Measurements from ENCODE around the gene SZT2. TPM values are rescaled to one million over a fixed set of nuclear protein-coding genes. Genes with fewer than 3 reads are reported as not detected.
A peak's percentile ranks its signal among the peaks of the same experiment; 100 is the strongest.
"Not testable (repeated sequence)": the region's sequence is repeated elsewhere in the genome, so short reads cannot be mapped to it uniquely, and the experiment has no call there.

SZT2 gene
- polyA plus RNA-seq, 3 donors = 20.9 to 30.1 (median 21.6) TPM

- DNase-seq (ENCODE audit: extremely low read depth in 1 of 11, low read depth in 9 of 11, low spot score in 4 of 11) = no peak
Measured at GRCh38 chr1:43446881-43447835, 57.5 kb downstream of the SZT2 start.

GRCh38 chr1:43447891-43448708, 58.4 kb downstream of the SZT2 start:
- DNase-seq (ENCODE audit: extremely low read depth in 1 of 11, low read depth in 9 of 11, low spot score in 4 of 11) = no peak

GRCh38 chr1:43448955-43449707, 59.4 kb downstream of the SZT2 start:
- no peak for DNase-seq (ENCODE audit: extremely low read depth in 1 of 11, low read depth in 9 of 11, low spot score in 4 of 11)

- DNase-seq (ENCODE audit: extremely low read depth in 1 of 11, low read depth in 9 of 11, low spot score in 4 of 11) = no peak
Measured at GRCh38 chr1:43449708-43450069, 60.0 kb downstream of the SZT2 start.

GRCh38 chr1:43450251-43450941, 60.7 kb downstream of the SZT2 start:
- no peak for DNase-seq (ENCODE audit: extremely low read depth in 1 of 11, low read depth in 9 of 11, low spot score in 4 of 11)

- DNase-seq (ENCODE audit: extremely low read depth in 1 of 11, low read depth in 9 of 11, low spot score in 4 of 11) = no peak
Measured at GRCh38 chr1:43451157-43451591, 61.5 kb downstream of the SZT2 start.

- DNase-seq (ENCODE audit: extremely low read depth in 1 of 11, low read depth in 9 of 11, low spot score in 4 of 11) = no peak
Measured at GRCh38 chr1:43451701-43452532, 62.2 kb downstream of the SZT2 start.

GRCh38 chr1:43452789-43453441, 63.2 kb downstream of the SZT2 start:
- peak in 2 of 11 donors; percentile 8 to 28 for DNase-seq (ENCODE audit: extremely low read depth in 1 of 11, low read depth in 9 of 11, low spot score in 4 of 11)

GRCh38 chr1:43453442-43454269, 64.0 kb downstream of the SZT2 start, which contains the start of gene HYI:
TSS of gene HYI (minus strand) at chr1:43453931. CDS start at chr1:43453793, 138 bp downstream.
- peak in 10 of 11 donors; percentile 63 to 87 (median 76) for DNase-seq (ENCODE audit: extremely low read depth in 1 of 11, low read depth in 9 of 11, low spot score in 4 of 11)

- DNase-seq (ENCODE audit: extremely low read depth in 1 of 11, low read depth in 9 of 11, low spot score in 4 of 11) = peak in 10 of 11 donors; percentile 39 to 70 (median 54)
Measured at GRCh38 chr1:43454270-43455011, 64.7 kb downstream of the SZT2 start.

GRCh38 chr1:43455213-43455889, 65.7 kb downstream of the SZT2 start:
- no peak for DNase-seq (ENCODE audit: extremely low read depth in 1 of 11, low read depth in 9 of 11, low spot score in 4 of 11)

- DNase-seq (ENCODE audit: extremely low read depth in 1 of 11, low read depth in 9 of 11, low spot score in 4 of 11) = not testable (repeated sequence)
Measured at GRCh38 chr1:43458379-43458778, 68.7 kb downstream of the SZT2 start.

- no peak for DNase-seq (ENCODE audit: extremely low read depth in 1 of 11, low read depth in 9 of 11, low spot score in 4 of 11)
Measured at GRCh38 chr1:43460988-43461693, 71.4 kb downstream of the SZT2 start.

- no peak for DNase-seq (ENCODE audit: extremely low read depth in 1 of 11, low read depth in 9 of 11, low spot score in 4 of 11)
Measured at GRCh38 chr1:43463479-43463878, 73.8 kb downstream of the SZT2 start.
